HG03558 (cell line): ENCODE measurements around the gene PACSIN1.

ENCODE experiments used
- ATAC-seq: cut with Tn5 transposase; IDR thresholded peaks from one replicate; pipeline ENCODE4 v1.9.1; 2021; ENCODE audit warnings: moderate number of reproducible peaks; ENCODE audit not compliant: unreplicated experiment; ENCODE audit errors: extremely low read depth

The PACSIN1 gene

DNA sequence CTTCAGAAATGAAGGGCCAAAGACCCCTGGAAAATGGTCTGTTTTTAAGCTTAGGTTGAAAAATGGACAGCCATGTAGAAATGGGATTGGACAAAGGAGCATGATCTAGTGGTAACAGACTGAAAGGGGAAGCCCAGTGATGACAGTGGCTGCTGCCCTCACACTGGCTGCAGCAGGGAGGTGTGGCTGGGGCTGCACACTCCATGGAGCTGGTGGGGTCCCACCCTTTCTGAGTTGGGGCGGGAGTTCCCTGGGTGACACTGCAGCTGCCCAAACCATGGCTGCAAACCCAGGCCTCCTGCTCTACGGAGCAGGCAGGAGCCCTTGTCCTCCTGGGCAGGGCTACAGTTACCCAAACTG is 8.5 kb upstream of the PACSIN1 start:
- ATAC-seq: no peak

DNA sequence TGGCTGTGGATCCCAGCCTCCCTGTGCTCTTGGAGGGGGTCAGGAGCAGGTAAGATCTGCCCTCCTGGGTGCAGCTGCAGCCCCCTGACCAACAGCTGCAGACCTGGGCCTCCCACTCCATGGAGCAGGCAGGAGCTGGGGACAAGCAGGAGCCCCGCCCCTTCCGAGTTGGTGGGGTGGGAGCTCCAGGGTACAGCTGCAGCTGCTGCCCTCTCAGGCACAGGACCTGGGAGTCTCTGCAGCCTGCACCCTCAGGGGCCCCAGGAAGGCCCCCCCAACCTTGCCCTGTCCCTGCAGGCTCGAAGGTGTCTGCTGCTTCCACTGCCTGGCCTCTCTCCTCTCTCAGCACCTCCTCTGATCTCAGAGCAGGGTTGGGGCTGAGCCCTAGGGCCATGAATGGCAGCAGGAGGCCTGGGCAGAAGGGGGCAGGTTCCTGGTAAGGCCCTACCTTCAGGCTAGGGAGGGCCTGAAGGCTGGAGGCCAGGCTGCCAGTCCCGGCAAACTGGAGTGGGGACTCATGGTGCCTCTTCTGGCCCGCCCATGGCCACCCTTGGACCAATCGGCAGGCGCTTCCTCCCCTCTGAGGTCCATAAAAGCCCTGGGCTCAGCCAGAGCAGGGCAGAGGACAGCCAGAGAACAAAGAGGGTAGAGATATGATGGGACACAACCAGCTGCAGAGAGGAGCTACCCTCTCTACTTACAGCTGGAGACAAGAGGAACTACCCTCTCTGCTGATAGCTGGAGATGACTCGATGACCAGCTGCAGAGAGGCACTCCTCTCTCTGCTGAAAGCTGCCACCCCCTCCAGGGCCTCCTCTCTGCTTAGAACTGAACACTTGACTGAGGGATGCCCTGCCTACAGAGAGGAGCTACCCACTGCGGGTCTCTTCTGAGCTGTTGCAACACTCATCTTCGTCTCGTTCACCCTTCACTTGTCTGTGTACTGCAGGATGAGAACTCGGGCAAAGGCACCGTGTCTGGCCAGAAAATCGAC is 7.8 kb upstream of the PACSIN1 start:
- ATAC-seq: no peak

GRCh38 chr6:34459899-34460593 is 5.8 kb upstream of the PACSIN1 start:
- ATAC-seq: no peak

- no peak for ATAC-seq
Observed at GRCh38 chr6:34460796-34461507, 4.9 kb upstream of the PACSIN1 start.

DNA sequence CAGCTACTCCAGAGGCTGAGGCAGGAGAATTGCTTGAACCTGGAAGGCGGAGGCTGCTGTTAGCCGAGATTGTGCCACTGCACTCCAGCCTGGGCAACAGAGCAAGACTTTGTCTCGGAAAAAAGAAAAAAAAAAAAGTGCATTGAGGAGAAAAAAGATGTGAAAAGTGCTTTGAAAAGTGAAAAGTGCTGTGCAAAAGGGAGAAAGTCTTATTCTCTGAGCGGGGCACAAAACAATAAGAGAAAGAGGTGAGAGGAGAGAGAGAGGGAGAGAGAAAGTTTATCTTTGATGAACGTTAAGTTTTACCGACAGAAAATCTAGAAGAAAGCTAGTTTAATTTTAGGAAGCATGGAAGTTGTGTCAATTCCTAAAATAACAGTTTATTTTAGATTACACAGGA is 3.9 kb upstream of the PACSIN1 start:
- no peak for ATAC-seq

DNA sequence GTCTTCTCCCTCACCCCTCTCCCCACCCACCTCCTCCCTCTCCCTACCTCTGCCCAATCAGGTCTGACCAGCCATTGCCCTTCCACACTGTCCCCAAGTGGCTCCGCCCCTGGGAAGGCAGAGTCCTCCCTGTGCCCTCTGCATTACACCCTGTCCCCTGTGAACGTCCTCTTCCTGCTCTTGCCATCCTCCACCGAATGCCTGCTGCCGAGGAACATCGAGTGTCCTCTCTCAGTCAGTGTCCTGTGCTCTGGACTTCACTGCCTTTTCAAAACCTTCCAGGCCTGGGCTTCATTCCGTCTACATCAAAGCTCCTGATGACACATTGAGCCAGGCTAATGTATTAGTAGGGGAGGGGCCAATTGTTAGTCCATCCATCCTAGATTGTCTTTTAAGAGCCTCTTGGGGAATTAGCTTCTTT is 3.3 kb upstream of the PACSIN1 start:
- ATAC-seq: no peak

GRCh38 chr6:34463299-34463698 is 2.6 kb upstream of the PACSIN1 start:
- ATAC-seq: no peak

DNA sequence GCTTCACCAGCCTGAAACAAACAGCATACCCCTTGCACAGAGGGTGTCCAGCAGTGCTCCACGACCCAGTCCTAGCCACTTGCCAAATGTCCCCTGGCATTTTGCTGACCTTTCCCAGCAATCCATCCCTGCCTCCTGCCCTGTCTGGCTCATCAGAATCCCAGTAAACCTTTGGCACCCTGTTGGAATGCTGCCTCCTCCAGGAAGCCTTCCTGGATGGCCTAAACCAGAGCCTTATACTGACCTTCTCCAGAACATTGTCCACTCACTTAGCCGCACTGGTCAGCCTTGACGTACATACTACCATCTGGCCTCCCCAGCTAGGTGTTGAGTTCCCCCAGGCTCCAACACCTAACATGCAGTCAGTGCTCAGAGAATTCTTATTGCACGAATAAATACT is 2.0 kb upstream of the PACSIN1 start:
- no peak for ATAC-seq

DNA sequence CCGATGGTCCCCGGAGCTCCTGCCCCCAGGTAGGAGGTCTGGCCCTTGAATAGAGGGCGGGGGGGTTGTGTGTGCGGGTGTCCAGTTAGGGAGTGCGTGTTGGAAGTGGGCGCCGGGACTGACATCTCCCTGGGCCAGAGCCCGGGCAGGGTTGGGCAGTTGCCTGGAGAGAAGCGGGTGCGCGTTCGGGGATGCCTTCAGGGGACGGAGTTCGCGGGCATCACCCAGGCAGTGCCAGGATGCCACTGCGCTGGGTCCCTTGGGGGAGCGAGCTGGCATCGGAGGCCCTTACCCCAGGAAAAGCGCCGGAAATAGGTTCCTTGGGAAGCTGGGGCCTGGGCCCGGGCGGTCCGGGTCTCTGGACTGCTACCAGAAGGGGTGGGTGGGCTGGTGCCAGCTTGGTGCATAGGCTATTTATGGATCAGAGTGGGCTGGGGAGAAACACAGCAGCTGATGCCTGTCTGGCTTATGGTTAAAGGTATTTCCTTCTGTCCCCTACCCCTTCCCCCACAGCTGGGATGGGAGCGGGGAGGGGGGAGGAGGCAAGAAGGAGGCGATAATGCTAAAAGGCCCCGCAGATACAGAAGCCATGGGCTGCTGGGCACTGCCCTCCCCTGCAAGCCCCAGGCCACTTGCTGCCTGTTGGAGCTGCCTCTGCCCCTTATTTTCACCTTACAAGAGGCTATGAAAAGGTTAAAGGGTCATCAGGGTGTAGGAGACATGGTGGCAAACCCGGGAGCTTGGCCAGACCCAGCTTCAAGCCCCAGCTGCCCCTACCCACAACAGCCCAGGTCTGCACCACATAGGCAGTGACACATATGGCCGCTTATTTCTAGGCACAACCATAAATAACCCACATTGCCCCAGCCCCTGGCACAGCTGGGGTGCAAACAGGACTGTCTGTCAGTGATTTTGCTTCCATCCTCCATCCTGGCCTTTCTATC is 638 bp downstream of the PACSIN1 start:
- ATAC-seq: no peak

- no peak for ATAC-seq
Observed at GRCh38 chr6:34468378-34468892, 2.6 kb downstream of the PACSIN1 start.

DNA sequence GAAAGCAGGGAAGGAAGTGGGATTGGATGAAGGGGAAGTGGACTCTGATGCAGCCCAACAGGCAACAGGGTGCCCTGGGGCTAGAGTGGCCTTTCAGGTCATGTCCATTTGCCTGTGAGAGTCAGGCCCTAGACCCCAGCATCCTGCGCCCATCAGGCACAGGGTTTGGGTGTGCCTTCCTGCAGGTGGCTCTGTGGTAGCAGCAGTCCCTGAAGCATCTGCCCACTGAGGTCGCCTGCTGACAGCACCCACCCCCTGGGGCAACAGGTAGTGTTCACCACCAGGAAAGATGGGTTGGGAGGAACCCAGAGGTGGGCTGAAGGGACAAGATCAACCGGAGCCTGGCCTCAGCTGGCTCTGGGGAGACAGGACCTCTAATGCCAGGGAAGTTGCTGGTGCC is 3.6 kb downstream of the PACSIN1 start:
- ATAC-seq: no peak

DNA sequence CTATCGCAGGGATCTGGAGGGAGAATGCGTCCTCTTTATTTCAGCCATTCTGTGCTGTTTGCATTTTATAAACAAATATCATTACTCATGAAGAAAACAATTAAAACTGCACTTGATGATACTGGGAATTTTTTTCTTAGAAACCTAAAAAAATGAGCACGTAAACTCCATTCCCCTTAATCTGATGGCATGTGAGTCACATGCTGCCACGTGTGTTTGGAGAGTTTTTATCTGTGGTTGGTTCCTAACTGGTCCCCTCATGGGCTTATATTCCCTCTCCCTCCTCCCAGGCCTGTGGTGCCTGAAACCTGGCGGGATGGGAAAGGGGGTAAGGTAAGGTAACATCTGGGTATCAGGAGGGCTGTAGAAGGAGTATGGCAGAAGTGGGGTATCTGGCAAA is 6.5 kb downstream of the PACSIN1 start:
- ATAC-seq: no peak

DNA sequence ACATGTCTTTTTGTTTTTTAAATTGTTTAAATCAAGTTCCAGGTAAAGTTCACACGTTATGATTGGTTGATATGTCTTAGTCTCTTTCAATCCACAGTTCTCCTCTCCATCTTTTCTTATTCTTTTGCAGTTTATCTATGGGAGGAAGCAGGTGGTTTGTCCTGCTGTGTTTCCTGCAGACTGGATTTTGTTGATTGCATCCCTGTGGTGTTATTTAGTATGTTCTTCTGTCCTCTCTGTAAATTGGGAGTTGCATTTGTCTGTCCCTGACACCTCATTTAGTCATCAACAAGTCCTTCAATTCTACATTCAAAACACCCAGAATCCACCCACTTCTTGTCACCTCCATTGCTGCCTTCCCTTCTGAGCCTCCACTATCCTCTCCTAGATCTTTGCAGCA is 8.1 kb downstream of the PACSIN1 start:
- no peak for ATAC-seq

GRCh38 chr6:34474754-34475153 is 8.9 kb downstream of the PACSIN1 start:
- ATAC-seq: no peak

- no peak for ATAC-seq
Observed at GRCh38 chr6:34475238-34475682, 9.4 kb downstream of the PACSIN1 start.

- ATAC-seq: no peak
Observed at GRCh38 chr6:34475767-34476328, 10.0 kb downstream of the PACSIN1 start.

GRCh38 chr6:34476447-34476846 is 10.6 kb downstream of the PACSIN1 start:
- ATAC-seq: no peak

- no peak for ATAC-seq
Observed at GRCh38 chr6:34476921-34477320, 11.0 kb downstream of the PACSIN1 start.

DNA sequence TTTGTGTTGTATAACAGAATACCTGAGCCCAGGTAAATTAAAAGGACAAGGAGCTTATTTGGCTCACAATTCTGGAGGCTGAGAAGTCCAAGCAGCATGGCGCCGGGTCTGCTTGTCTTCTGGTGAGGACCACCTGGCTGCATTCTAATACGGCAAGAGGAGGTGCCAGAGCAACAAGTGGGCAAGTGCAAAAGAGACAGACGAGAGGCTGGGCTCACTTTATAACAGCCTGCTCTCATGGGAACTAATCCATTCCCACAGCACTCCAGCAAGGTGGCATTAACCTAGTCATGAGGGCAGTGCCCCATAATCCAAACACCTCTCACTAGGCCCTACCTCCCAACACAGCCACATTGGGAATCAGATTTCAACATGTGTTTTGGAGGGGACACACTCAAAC is 12.9 kb downstream of the PACSIN1 start:
- no peak for ATAC-seq
